Measurements from ENCODE around the gene TMC6. TPM values are rescaled to one million over a fixed set of nuclear protein-coding genes. Genes with fewer than 3 reads are reported as not detected.
A peak's percentile ranks its signal among the peaks of the same experiment; 100 is the strongest.

TMC6 gene
- total and polyA plus RNA-seq, 12 donors: 22.8 to 109 (median 69.1) TPM

- no peaks in the 10 kb centered on the region for H3K9me3 ChIP-seq
- peaks cover 27 to 98% (median 71%) of the 10 kb centered on the region in 9 donors for H3K4me1 ChIP-seq
- WGBS, 2 donors: 88 to 94% methylated on average over 4 of the region's 4 CpGs
- intact Hi-C loops (cut with DNase I): loop anchor here in 6 of 10 donors (2.0 to 5.0 kb wide), 4 partner anchors 39 to 118 kb away; partner anchors contain the start of gene SYNGR2 (in 1 of the 6)
- ATAC-seq (no peak), DNase-seq (peak in 1 of 2 donors; percentile 13)
- peaks cover 0 to 3% (median 0%) of the 10 kb centered on the region in 7 donors for H3K27me3 ChIP-seq
- peaks cover 0 to 36% (median 4%) of the 10 kb centered on the region in 9 donors for H3K36me3 ChIP-seq
- H3K4me3 ChIP-seq: peak overlapping the region in 3 of 10 donors; percentile 84 to 97 (median 86)
- TF ChIP-seq, protein P1, sequence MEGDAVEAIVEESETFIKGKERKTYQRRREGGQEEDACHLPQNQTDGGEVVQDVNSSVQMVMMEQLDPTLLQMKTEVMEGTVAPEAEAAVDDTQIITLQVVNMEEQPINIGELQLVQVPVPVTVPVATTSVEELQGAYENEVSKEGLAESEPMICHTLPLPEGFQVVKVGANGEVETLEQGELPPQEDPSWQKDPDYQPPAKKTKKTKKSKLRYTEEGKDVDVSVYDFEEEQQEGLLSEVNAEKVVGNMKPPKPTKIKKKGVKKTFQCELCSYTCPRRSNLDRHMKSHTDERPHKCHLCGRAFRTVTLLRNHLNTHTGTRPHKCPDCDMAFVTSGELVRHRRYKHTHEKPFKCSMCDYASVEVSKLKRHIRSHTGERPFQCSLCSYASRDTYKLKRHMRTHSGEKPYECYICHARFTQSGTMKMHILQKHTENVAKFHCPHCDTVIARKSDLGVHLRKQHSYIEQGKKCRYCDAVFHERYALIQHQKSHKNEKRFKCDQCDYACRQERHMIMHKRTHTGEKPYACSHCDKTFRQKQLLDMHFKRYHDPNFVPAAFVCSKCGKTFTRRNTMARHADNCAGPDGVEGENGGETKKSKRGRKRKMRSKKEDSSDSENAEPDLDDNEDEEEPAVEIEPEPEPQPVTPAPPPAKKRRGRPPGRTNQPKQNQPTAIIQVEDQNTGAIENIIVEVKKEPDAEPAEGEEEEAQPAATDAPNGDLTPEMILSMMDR (IDR thresholded peaks at IDR 0.05): no peak
- peak overlapping the region in 8 of 10 donors; percentile 11 to 98 (median 96) for H3K27ac ChIP-seq
These were observed 965 bp upstream of the TMC6 start for GRCh38 chr17:78129351-78130089.

GRCh38 chr17:78127888-78128550, 536 bp downstream of the TMC6 start:
- 3% methylated on average over 38 to 39 of the region's 39 CpGs for WGBS, 2 donors
- Histone ChIP-seq H3K4me3 (peak overlapping the region; percentile 57 to 97 (median 88)), H3K9me3 (no peaks in the 10 kb centered on the region), H3K4me1 (peaks cover 31 to 92% (median 72%) of the 10 kb centered on the region in 9 donors), H3K27me3 (peaks cover 0 to 3% (median 0%) of the 10 kb centered on the region in 7 donors), H3K27ac (peak overlapping the region; percentile 89 to 98 (median 96)), H3K36me3 (peaks cover 0 to 38% (median 17%) of the 10 kb centered on the region in 9 donors)
- TF ChIP-seq, protein P1 (IDR thresholded peaks at IDR 0.05): no peak
- intact Hi-C loops (cut with DNase I): loop anchor here in 6 of 10 donors (2.0 to 5.0 kb wide), 5 partner anchors 21 to 119 kb away; partner anchors contain the start of gene SYNGR2 (in 1 of the 6)
- ATAC-seq (peak; percentile 11 to 44 (median 24)), DNase-seq (peak in 1 of 2 donors; percentile 43)

DNA sequence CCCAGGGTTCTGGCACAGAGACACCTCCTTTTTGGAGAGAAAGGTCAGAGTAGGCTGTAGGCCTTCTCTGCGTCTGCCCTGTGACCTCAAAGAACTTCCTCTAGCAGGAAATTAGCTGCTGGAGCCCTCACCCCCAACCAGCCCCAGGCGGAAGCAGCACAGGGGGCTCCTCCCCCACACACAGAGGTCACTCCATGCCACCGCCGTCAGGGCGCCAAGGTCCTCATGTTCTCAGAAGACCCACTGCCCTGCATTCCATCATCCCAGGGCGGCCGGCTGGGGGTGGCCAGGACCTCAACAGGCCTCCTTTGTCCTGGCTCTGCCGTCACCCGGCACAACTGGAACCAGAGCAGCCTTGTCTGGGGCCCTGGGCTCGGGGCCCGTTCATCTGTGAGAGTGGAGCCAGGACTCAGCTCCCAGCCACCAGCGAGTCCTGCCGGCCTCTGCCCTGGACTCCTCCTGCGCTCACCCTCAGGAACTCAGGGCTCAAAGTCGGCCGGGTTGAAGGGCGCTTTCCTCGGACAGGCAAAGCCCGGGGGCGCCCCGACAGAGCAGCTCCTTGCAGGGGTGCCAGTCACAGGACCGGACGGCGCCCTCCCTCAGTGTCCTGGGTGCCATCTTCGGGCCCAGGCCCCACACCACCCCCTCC, 1.2 kb downstream of the TMC6 start:
- ATAC-seq (peak; percentile 43 to 71 (median 64)), DNase-seq (peak; percentile 78 to 84)
- Histone ChIP-seq H3K36me3 (peaks cover 0 to 44% (median 23%) of the 10 kb centered on the region in 9 donors), H3K4me3 (peak overlapping the region; percentile 57 to 97 (median 88)), H3K4me1 (peaks cover 31 to 92% (median 72%) of the 10 kb centered on the region in 9 donors), H3K9me3 (no peaks in the 10 kb centered on the region), H3K27ac (peak overlapping the region; percentile 89 to 98 (median 96)), H3K27me3 (peaks cover 0 to 3% (median 0%) of the 10 kb centered on the region in 7 donors)
- TF ChIP-seq, protein P1 (IDR thresholded peaks at IDR 0.05): no peak
- 3 to 11% methylated on average over 25 of the region's 25 CpGs for WGBS, 2 donors
- intact Hi-C loops (cut with DNase I): loop anchor here in 6 of 10 donors (2.0 to 5.0 kb wide), 4 partner anchors 21 to 120 kb away; no protein-coding TSS in a partner anchor
